Psoas muscle (tissue), 8 donors: ENCODE data around the gene ZBTB8A. TPM values are rescaled to one million over a fixed set of nuclear protein-coding genes. Genes with fewer than 3 reads are reported as not detected.

Source experiments
- ATAC-seq, 4 donors: fragments of 200-7000 bp; cut with Tn5 transposase; one replicate each; pipeline ENCODE4 v1.9.1; 2020; ENCODE audit warnings: moderate library complexity in 3 of 4, mild to moderate bottlenecking in 2 of 4
- DNase-seq, 2 donors: peaks; one replicate each; pipeline ENCODE4 v3.0.0-alpha.2; 2020
- H3K27ac ChIP-seq: fragments of 200-600 bp; one replicate; pipeline ENCODE4 v1.8.0; 2022
- H3K27me3 ChIP-seq, 3 donors: fragments of 200-600 bp in 1 of 3; one replicate each; pipeline versions ENCODE4 v1.6.1 to v1.8.0; 2013 to 2022; ENCODE audit warnings: low read length in 2 of 3, mild to moderate bottlenecking in 2 of 3, moderate library complexity in 1 of 3; ENCODE audit not compliant: insufficient read depth in 3 of 3
- H3K36me3 ChIP-seq, 2 donors: fragments of 200-600 bp in 1 of 2; one replicate each; pipeline versions ENCODE4 v1.6.1 to v1.8.0; 2013 to 2022; ENCODE audit warnings: low read depth in 1 of 2, mild to moderate bottlenecking in 1 of 2, moderate library complexity in 1 of 2; ENCODE audit not compliant: insufficient read depth in 1 of 2
- H3K4me1 ChIP-seq: fragments of 200-600 bp; one replicate; pipeline ENCODE4 v1.8.0; 2022
- H3K4me3 ChIP-seq: fragments of 200-600 bp; one replicate; pipeline ENCODE4 v1.8.0; 2022; ENCODE audit warnings: mild to moderate bottlenecking
- H3K9me3 ChIP-seq: fragments of 200-600 bp; one replicate; pipeline ENCODE4 v1.8.0; 2022
- WGBS, 3 donors: extraction: QIAGEN DNeasy Blood & Tissue Kit; methylation state at CpG; one replicate each; pipeline versions ENCODE4 v1.1.6 to v1.1.7; 2013; 5-methylcytosine and 5-hydroxymethylcytosine counted together
- intact Hi-C, 2 donors: fragments of 100-400 bp; cut with DNase I; formaldehyde crosslinking; loops; one replicate each; pipeline versions ENCODE4 v1.11.0 to v1.14.2; 2022
- long read RNA-seq, 2 donors: library from polyadenylated mRNA; unstranded; transcript quantifications; one replicate each; pipeline ENCODE4 v2.0.0, GENCODE V29; 2021
- polyA plus RNA-seq, 3 donors: library from polyadenylated mRNA; stranded (reverse); fragments of 200-250 nt; gene quantifications; one replicate each; pipeline ENCODE4 v1.2.3, GENCODE V29; 2013
- total RNA-seq, 4 donors: library from RNA; stranded (reverse); fragmentation: NEBNext Ultra II Directional in 2 of 4; extraction: Animal tissue kit (Norgen Biotek cat#: 25700) in 2 of 4; gene quantifications; one replicate each; pipeline versions ENCODE4 v1.2.1 to v1.2.4, GENCODE V29; 2021 to 2023
- TF ChIP-seq, protein P1 (sequence below): fragments of 200-600 bp; IDR thresholded peaks from one replicate; pipeline ENCODE4 v1.8.0; 2022; ENCODE audit warnings: antibody characterized with exemption
- donor health status: healthy with polysubstance abuse.
- donor health status: DM: no; HTN: no; CAD: no; lungs with moderate emphysema.
- donor health status: Bipolar disorder and iron deficiency.
- donor health status: healthy.
- donor health status: DM: yes; HTN: yes; CAD: no.
- donor health status: DM: no; HTN: no; CAD: no.
- donor health status: DM: no; HTN: no; CAD: no.
- donor health status: DM: yes; HTN: yes; CAD: no.

ZBTB8A gene
- 1 to 10 TPM; 2.3 to 3.6 (median 2.9) TPM for total RNA-seq
- polyA plus RNA-seq, result 1 to 10 TPM; 1.6 to 2.5 (median 2.0) TPM
- long read RNA-seq, donor 1, partial matches to known transcripts, result 0 of 1 reads
- long read RNA-seq, donor 1, other reads (novel, unspliced or antisense), result 1 of 1 reads
- long read RNA-seq, donor 2, full-length matches to known transcripts, result 6 of 8 reads
- long read RNA-seq, donor 2, partial matches to known transcripts, result 0 of 8 reads
- long read RNA-seq, donor 2, other reads (novel, unspliced or antisense), result 2 of 8 reads

DNA sequence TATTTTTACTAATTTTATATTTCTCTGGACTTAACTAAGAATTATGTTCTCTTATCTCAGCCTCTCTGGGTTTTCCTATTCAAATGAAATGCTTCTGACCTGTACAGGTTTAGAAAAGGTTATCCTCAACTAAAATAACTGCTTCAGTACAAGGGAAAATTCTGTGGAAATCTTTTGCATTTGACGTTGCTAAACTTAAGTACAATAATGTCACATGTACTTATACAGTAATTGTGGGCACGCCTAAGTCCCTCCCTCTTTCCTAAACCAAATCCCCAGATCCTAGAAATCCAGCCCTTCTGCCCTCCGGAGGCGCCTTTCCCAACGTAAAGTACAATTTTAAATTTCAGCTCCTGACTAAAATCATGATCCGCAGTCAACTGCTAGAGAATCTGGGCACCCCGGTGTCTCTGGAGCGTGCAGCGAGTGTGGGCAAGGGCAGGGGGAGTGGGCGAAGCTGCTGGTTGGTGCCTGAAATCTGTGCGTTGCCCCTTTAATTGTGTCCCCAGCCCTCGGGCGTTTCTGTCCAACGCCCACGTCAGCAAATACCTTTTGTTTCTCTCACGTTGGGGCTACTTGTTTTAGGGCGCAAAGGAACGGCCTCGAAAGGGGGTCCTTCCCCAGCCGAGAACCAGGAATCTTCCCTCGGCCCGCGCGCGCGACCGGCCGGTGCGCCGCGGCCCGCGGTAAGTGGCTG, at the start of gene ZBTB8A:
TSS of gene ZBTB8A (plus strand) at position 541 of the 697 bp plus-strand sequence. CDS start 53,505 bp downstream, outside the sequence.
- 0 to 1% (median 1%) methylated on average over 33 of the region's 33 CpGs for WGBS, 3 donors
- Histone ChIP-seq H3K27me3 (no peaks in the 10 kb centered on the region), H3K27ac (peak within 1 kb of the TSS; percentile 66), H3K4me3 (peak within 1 kb of the TSS; percentile 76), H3K9me3 (no peaks in the 10 kb centered on the region), H3K4me1 (peaks cover 18% of the 10 kb centered on the region), H3K36me3 (no peaks in the 10 kb centered on the region)
- TF ChIP-seq, protein P1, sequence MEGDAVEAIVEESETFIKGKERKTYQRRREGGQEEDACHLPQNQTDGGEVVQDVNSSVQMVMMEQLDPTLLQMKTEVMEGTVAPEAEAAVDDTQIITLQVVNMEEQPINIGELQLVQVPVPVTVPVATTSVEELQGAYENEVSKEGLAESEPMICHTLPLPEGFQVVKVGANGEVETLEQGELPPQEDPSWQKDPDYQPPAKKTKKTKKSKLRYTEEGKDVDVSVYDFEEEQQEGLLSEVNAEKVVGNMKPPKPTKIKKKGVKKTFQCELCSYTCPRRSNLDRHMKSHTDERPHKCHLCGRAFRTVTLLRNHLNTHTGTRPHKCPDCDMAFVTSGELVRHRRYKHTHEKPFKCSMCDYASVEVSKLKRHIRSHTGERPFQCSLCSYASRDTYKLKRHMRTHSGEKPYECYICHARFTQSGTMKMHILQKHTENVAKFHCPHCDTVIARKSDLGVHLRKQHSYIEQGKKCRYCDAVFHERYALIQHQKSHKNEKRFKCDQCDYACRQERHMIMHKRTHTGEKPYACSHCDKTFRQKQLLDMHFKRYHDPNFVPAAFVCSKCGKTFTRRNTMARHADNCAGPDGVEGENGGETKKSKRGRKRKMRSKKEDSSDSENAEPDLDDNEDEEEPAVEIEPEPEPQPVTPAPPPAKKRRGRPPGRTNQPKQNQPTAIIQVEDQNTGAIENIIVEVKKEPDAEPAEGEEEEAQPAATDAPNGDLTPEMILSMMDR, result no peak
- intact Hi-C loops, result no loop called here
- peak; percentile 46 to 81 (median 74) for ATAC-seq
- DNase-seq, result peak; percentile 39 to 65

DNA sequence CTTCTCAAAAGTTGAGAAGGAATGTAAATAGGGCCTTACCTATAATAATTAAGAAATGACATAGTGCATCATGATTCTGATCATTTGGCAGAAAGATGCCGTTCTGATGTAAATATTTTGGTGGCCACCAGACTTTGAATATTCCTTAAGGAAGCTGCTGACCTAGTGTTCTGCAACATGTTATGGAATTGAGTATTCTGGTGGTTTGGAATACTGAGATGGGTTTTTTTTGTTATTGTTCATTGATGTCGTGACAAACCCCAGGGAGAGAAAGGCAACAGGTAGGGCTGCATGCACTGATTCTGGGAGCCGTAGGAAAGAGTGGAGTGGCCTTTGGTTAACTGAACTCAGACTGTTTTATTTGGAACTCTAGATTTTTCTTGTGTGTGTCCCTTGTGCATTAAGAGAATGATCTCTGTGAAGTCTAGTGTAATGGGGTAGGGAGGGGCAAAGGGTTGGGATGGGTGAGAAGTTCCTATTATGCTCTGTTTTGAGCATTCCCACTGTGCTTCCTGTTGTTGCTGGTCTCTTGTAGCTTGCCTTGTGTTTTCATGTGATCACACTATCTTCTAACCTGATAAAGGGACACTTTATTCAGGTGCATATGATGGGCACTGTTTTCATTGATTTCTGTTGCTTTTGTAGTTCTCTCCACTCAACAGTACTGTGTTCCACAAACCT, 49.3 kb upstream of the ZBTB8A start:
- no peak overlapping the region for H3K4me3 ChIP-seq
- no peaks in the 10 kb centered on the region for H3K4me1 ChIP-seq
- WGBS, 3 donors, result 86 to 94% (median 89%) methylated on average over 3 of the region's 3 CpGs
- DNase-seq (no peak), ATAC-seq (no peak)
- no peaks in the 10 kb centered on the region for H3K36me3 ChIP-seq
- H3K9me3 ChIP-seq, result no peaks in the 10 kb centered on the region
- intact Hi-C loops, result no loop called here
- H3K27me3 ChIP-seq, result no peaks in the 10 kb centered on the region
- no peak overlapping the region for H3K27ac ChIP-seq
- TF ChIP-seq, protein P1, result no peak

DNA sequence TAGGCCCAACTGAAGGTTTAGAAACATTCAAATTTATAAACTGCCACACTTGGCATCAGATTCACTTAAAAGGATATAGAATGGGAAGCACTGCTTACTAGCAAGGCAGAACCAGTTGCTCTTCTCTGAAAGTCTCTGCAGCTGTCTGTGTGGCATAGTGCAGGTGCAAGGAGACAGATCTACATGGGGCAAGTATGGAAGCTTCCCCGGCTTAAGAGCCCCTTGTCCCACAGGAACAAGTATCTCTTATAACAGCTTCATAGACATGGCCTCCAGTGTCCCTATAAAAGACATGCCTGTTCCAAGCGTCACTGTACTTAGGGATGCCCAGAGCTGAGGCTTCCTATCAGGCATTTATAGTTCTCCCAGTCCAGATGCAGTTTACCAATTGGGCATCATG, 47.8 kb upstream of the ZBTB8A start:
- no peaks in the 10 kb centered on the region for H3K4me1 ChIP-seq
- 91 to 94% (median 93%) methylated on average over 2 of the region's 2 CpGs for WGBS, 3 donors
- no peak overlapping the region for H3K4me3 ChIP-seq
- H3K27me3 ChIP-seq, result no peaks in the 10 kb centered on the region
- intact Hi-C loops, result no loop called here
- ATAC-seq (no peak), DNase-seq (no peak)
- H3K27ac ChIP-seq, result no peak overlapping the region
- H3K36me3 ChIP-seq, result no peaks in the 10 kb centered on the region
- TF ChIP-seq, protein P1, result no peak
- no peaks in the 10 kb centered on the region for H3K9me3 ChIP-seq

DNA sequence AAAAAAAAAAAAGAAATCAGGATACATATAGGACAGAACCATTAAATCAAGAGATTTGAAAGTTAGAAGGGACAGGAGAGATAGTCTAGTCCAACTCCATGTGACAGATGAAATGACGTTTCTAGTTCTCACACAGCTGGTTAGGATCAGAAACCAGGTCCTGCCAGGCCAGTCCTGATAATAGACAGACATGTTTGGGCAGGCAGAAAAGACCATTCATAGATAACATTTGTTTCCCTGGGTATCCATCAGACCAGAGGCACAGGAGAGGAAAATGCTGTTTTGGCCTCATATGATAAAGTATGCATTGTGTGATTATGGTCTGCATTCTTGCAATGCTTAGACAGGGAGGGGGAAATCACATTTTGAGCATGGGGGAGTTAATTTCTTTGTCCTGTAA, 45.0 kb upstream of the ZBTB8A start:
- no peaks in the 10 kb centered on the region for H3K9me3 ChIP-seq
- 29 to 79% (median 52%) methylated on average over 1 of the region's 1 CpG for WGBS, 3 donors
- TF ChIP-seq, protein P1, result no peak
- no peak for ATAC-seq
- no peaks in the 10 kb centered on the region for H3K4me1 ChIP-seq
- H3K4me3 ChIP-seq, result no peak overlapping the region
- intact Hi-C loops, result no loop called here
- H3K27ac ChIP-seq, result no peak overlapping the region
- no peaks in the 10 kb centered on the region for H3K27me3 ChIP-seq
- DNase-seq, result no peak
- H3K36me3 ChIP-seq, result no peaks in the 10 kb centered on the region
